ENCODE data around the gene UBQLN1.
A peak's percentile ranks its signal among the peaks of the same experiment; 100 is the strongest.
"Not testable (repeated sequence)": the region's sequence is repeated elsewhere in the genome, so short reads cannot be mapped to it uniquely, and the experiment has no call there.

UBQLN1 gene

DNA sequence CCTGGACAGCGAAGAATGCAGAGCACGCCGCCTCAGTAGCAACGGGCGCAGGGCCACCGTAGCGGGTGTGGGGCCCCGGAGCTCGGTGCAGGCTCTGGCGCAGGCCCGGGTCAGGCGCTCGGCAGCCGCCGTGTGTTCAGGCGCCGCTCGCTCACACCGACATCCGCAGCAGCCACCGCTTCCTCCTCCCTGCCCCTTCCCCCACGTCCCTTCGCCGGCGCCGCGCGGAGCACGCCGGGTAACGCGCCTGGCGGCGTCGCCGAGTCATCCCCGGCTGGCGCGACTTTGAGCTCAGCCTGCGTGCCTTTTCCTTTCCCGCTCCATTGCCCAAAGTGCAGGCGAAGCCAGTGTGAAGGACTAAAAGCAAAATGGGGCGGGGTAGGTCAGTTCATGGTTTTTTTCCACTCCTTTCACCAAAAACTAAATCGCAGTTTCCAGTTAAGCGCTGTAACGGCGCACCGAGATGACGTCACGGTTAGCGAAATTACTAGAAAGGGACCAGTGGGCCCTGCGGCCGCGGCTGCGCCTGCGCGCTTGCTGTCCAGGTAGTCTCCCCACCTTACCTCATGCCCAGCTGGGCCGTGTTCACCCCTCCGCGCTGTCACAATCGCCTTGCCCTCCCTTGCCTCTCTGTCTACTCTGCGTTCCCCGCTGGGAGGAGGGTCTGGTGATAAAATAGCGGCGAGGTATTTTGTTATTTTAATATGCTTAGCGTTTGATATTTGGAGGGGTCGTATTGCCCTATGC is at the start of gene UBQLN1:
TSS of gene UBQLN1 (minus strand) at position 191 of the 747 bp plus-strand sequence. CDS start 279 bp downstream, outside the sequence.
- peak; percentile 86 for DNase-seq (ENCODE audit: low read depth)

DNA sequence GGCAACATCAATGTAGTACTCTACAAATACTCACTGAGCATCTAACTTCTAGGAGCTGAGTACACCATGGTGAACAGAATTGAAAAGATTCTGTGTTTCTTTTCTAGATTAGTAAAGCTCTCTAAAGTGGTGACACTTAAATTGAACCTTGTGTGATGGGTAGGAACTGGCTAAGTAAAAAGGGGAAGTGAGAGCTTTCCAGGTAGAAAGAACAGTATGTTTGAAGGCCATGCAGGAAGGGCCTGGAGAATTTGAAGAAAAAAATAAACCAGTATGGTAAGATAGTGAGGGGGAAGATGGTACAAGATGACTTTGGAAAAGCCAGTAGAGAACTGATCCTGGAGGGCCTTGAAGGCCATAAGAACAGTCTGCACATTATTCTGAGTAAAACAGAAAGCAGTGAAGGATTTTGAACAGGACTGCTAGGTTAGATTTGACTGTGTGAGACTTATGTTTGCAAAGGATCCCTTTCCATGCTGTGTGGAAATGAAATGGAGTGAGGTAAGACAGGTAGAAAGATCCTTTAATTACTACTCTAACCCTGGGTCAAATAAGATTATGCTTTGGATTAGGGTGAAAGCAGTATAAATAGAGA is 46.7 kb upstream of the UBQLN1 start:
- no peak for DNase-seq (ENCODE audit: low read depth)

DNA sequence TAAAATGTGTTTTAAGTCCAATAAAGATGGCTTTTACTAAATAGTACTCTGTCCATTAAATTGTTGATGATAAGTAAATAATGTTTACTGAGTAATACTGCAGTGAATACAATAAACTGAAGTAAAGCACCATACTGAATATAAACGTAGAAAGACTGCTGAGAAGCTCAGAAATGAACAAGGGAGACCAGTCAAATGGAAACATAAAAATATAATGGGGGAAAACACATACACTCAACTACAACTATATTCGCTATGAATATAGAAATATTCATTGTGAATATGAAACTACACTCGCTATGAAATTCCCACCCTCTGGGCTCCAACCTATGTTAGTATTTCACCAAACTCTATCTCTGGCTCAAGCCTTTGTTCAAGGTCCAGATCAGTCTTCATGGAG is 41.9 kb upstream of the UBQLN1 start:
- DNase-seq (ENCODE audit: low read depth), result no peak

DNA sequence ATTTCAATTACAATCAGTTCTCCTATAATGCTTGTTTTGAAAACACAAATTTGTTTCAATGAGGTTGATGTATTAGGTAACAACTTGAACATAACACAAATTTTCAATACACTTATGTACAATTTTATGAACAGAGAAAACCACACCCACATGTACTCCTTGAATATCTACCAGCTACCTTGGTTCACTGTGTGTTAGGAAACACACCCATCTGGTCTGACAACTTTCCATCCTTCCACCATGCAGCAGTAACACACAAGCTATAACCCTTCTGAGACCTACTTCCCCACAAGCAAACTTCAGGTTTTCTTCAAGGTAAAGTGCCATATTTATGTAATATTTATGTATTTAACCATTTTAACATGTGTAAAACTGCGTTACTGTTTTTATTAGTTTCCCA is 36.4 kb upstream of the UBQLN1 start:
- no peak for DNase-seq (ENCODE audit: low read depth)

DNA sequence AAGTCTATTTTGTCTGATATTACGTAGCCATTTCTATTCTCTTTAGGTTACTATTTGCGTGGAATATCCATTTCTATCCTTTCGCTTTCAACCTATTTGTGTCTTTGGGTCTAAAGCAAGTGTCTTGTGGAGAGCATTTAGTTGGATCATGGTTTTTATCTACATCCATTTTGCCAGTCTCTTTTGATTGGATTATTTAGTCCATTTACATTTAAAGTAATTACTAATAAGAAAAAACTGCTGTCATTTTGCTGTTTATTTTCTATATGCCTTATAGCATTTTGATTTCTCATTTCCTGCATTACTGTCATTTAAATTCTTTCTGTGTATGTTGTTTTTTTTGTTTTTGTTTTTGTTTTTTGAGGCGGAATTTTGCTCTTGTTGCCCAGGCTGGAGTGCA is 26.0 kb upstream of the UBQLN1 start:
- no peak for DNase-seq (ENCODE audit: low read depth)

DNA sequence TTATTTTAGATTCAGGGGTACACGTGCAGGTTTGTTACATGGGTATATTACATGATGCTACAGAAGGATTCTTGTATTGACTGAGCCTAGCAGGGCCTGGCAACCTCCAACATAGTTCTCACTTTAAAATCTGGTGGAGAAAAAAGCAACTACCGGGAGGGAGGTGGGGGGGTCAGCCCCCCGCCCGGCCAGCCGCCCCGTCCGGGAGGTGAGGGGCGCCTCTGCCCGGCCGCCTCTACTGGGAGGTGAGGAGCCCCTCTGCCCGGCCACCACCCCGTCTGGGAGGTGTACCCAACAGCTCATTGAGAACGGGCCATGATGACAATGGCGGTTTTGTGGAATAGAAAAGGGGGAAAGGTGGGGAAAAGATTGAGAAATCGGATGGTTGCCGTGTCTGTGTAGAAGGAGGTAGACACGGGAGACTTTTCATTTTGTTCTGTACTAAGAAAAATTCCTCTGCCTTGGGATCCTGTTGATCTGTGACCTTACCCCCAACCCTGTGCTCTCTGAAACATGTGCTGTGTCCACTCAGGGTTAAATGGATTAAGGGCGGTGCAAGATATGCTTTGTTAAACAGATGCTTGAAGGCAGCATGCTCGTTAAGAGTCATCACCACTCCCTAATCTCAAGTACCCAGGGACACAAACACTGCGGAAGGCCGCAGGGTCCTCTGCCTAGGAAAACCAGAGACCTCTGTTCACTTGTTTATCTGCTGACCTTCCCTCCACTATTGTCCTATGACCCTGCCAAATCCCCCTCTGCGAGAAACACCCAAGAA is 21.0 kb upstream of the UBQLN1 start:
- DNase-seq (ENCODE audit: low read depth), result not testable (repeated sequence)

DNA sequence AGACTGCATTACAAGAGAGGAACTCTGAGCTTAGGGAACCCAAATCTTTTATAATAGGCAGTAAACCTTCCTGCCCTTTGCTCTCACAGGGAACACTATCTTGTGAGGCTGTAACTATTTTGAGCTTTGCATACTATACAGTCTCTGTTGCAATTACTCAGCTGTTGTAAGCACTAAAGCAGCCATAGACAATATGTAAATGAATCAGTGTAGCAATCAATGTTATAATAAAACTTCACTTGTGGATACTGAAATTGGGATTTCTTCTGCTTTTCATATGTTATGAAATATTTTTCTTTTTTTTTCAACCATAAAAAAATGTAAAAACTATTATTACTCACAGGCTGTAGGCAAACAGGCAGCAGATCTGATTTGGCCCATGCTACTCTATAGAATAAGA is 16.7 kb upstream of the UBQLN1 start:
- no peak for DNase-seq (ENCODE audit: low read depth)

DNA sequence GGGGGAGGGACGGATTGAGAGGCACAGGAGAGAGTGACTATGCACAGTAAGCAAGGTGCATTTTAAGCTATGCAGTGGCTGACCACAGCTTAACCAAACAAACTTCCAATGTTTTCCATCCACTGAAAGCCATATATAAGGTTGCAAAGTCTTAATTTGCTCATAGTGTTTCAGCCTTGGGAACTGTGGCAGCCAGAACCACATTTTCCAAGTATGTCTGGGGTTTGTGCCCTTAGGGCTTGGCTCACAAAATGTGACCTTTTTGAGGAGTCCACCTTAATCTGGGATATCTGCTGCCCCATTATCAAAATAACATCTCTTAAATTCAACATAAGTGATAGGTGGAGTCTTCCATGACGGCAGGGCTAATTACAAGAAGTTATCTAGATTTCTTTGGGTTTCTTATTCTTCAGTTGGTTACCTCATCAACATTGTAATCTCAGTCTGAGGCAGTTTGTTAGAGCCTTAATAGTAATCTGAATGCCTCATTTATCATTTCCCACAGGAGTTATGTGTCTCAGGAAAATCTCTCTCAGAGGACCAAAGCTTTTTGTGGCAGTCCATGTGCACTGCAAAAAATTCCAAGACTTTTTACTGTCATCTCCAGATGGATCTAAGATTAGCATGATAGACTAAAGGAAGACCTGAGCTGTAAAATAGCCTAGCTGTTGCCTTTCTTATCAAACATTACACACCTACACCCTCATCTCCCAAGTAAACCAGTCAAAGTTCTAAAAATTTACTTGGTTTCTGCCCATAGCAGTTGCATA is 15.2 kb upstream of the UBQLN1 start:
- DNase-seq (ENCODE audit: low read depth), result no peak

DNA sequence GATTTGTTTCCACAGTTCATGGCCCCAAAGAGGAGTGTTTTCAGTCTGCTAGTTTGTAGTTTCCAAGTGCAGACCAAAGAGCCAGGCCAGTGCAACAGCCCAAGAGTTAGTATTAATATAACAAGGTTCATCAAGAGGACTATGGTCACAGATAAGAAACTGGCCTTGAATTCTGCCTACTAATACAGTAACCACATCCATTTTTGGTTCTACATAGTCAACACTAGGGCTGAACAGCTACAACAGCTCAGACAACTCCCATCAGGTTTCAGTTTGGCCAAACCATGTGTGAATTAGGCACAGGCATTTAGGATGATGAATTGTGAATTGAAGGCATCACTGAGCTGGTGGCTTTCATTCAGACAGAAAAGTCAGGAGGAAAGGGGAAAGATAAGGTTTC is 13.8 kb upstream of the UBQLN1 start:
- DNase-seq (ENCODE audit: low read depth), result no peak

DNA sequence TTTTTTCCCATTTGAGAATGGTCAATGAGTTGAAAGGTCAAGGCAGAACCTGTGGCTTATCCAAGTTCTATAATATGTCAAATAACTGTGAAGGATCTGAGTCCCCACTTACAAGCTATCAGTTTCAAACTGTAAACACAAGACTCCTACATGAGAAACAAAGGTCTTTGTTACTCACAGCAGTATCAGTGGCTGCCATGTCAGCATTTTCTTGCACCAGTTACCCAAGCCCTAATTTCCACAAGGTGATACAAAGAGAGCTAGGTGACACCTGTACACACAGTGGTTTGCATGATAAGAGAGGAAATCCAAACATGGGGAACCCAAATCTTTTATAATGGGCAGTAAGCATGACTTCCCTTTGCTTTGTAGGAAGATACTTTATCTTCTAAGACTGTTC is 8.0 kb upstream of the UBQLN1 start:
- DNase-seq (ENCODE audit: low read depth), result no peak

DNA sequence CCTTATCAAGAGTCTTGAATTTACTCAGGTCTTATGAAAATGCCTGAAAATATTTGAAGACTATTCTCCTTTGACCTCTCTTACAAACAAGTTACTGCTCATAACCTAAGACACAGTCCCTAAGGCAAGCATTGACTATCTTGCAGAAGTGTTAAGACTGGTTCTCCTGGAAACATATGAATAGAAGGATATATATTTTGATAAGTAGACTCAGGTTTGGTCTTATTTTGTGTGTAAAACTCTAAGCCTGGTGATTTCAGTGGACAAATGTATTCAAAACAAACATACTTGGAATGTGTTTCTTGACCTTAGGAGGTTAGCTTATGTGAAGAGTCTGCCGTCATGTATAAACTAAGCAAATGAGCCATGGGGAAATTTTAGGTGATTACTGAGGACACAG is 7.5 kb upstream of the UBQLN1 start:
- no peak for DNase-seq (ENCODE audit: low read depth)

DNA sequence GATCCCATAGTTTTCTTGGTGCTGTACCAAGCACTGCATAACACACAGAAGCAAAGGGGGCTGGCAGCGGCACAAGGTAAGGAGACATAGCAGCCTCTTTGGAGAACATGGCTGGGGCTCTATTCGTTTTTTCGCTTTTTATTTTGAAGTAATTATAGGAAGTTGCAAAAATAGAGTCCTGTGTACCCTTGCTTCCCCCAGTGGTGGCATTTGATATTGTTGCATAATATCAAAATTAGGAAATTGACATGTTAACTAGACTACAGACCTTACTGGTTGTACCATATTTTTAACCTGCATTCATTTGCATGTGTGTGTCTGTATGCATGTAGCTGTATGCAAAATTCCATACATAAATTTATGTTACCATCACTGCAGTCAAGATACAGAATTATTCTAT is 6.6 kb upstream of the UBQLN1 start:
- no peak for DNase-seq (ENCODE audit: low read depth)

DNA sequence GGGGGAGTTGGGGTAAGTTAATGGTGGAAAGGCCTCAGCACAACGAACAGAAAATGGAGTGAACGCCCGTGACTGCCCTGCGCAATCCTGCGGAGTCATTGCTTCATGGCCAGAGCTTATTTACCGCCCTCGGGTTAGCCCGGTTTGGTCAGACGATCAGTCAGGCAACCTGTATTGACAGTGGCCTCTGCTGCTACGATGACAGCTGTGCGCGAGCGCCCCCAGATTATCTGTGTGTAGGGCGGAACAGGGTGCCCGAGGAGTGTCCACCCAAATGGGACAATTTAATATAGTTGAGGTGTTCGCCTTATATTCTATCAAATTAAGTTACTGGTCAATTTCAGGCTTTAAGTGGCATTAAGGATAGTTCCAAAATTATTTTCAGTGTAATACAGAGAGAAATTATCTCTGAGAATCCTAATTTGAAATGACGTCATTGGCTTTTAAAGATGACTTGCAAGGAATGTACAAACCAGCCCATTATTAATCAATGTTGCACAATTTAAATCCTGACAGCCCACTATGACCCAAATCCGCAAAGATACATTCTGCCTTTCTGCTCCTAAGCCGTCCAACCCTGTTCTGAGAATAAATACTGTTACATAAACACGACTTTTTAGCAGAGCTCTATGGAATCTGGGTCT is 879 bp upstream of the UBQLN1 start:
- DNase-seq (ENCODE audit: low read depth), result peak; percentile 36

DNA sequence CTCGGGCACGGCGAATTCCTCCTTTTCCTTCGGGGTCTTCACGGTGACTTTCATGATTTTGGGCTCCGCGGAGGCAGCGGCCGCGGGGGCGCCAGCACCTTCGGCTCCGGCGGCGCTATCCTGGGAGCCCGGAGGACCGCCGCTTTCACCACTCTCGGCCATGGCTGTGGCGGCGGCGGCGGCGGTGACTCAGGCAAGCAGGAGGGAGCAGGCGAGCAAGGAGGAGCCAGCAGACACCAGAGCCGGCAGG is 315 bp downstream of the UBQLN1 start:
- no peak for DNase-seq (ENCODE audit: low read depth)

DNA sequence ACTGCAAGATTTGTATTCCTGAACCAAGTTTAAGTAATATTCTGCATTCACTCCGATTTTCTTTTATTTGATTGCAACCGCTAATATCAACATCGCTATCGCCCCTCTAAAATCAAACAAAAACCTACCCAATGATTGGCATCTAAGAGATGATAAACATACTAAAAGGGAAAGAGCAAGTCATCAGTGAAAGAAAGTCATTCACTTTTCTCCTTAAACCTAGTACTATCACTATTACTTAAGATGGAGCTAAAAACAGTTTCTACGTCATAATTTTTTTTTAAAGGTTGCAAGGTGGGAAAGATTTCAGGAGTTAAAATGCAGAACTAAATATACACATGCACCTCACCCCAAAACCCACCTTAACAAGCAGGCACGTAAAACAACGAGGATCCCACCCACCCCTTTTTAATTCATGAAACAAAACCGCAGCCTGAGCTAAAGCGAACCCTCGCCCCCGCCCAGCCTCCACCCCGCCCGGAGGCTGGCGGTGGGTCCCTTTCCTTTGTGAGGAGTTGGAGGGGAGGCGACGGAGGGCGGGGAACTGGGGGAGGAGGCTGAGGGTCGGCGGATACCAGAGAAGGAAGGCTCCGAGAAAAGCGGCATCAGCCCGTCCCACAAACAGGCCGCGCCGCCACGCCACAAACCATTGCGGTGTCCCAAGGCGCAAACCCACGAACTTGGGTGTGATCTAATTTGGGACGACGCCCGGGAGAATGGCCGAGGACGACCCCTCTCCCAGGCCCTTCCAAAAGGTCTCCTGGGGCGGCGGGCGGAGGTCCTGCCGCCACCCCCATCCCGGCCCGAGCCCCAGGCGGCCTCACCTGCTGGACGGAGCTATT is 861 bp downstream of the UBQLN1 start:
- DNase-seq (ENCODE audit: low read depth), result peak; percentile 61

DNA sequence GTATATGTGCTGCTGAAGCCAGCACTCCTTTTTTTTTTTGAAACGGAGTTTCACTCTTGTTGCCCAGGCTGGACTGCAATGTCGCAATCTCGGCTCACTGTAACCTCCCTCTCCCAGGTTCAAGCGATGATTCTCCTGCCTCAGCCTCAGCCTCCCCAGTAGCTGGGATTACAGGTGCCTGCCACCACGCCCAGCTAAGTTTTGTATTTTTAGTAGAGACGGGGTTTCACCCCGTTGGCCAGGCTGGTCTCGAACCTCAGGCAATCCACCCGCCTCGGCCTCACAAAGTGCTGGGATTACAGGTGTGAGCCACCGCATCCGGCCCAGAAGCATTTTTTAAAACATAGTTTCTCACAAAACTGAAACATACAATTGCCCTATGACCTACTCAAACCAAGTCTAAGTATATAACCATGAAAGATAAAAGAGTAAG is 2.5 kb downstream of the UBQLN1 start:
- DNase-seq (ENCODE audit: low read depth), result not testable (repeated sequence)

DNA sequence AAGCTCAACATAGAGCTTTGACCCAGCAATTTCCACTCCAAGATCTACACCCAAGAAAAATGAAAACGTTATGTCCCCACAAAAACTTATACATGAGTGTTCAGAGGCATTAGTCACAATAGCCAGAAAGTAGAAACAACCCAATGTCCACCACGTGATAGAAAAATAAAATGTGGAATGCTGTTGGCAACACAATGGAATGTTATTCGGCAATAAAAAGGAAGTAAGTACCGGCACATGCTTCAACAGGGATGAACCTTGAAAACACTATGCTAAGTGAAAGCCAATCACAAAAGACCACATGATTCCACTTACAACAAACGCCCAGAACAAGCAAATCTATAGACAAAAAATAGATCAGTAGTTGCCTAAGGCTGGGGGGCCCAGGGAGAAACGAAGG is 6.0 kb downstream of the UBQLN1 start:
- DNase-seq (ENCODE audit: low read depth), result no peak

DNA sequence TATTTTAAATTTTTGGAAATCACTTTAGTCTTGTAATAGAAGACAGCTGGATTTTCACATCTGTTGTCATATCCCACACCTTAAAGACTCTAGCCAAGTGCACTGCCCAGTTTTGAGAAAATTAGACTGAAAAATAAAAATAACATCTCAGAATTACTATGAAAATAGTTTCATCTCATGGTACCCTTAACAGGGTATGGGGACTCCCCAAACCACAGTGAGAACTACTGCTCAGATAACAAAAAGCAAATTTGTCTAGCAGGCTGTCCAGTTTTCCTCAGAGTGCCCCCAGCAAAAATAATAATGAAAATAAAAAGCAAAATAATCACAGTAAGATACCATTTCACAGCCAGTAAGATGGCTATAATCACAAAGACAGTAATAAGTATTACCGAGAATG is 6.5 kb downstream of the UBQLN1 start:
- no peak for DNase-seq (ENCODE audit: low read depth)

DNA sequence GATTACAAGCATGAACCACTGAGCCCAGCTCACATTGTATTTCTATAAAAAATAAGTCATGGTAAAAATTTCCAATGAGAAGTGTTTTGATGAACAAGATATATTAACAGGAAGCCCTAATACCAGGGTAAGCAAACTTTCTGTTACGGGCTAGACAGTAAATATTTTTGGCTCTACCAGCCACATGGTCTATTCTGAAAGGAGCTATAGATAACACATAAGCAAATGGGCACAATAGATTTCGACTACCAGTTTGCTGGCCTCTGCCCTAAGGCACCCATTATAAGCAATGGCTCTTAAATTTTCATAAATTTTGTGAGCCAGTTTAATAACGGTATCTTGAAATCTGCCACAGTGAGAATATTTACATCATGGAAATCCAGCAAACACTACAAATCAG is 8.1 kb downstream of the UBQLN1 start:
- no peak for DNase-seq (ENCODE audit: low read depth)

DNA sequence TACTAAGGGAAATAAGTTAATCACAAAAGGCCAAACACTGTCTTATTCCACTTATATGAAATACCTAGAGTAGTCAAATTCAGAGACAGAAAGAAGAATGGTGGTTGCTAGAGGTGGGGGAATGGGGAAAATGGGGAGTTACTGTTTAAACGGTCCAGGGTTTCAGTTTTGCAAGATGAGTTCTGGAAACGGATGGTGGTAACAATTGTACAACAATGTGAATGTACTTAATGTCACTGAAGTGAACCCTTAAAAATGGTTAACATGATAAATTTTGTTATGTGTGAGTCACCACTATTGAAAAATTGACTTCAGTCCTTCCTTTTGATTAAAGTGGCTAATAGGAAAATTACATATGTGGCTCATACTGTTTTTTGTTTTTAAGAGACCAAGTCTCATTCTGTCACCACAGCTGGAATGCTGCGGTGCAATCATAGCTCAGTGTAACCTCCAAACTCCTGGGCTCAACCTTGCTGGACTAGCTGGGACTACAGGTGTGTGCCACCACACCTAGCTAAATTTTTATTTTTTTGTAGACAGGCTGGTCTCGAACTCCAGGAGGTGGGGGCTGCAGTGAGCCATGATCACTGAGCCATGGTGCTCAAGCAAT is 8.7 kb downstream of the UBQLN1 start:
- no peak for DNase-seq (ENCODE audit: low read depth)

DNA sequence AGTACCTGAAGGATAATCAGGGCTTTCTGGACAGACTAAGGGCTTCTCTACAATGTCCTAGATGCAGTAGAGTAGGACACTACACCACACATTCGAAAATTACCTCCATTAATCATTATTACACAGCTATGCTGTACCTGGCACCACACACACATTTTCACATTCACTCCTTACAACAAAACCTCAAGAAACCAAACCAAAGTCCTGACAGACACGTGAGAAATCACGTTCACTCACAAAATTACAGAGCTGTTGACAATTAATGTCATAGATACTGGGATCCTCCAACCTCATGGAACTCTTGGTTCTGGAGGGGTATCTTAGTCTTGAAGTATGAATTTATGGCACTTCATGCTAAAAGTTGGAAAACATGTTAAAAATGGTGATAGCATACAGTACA is 16.3 kb downstream of the UBQLN1 start:
- no peak for DNase-seq (ENCODE audit: low read depth)
